GM23338 (cell line): Measurements from ENCODE around the gene MAP3K13.

Source experiments
- CREB1 ChIP-seq: fragments of 250-450 bp; sonication (Bioruptor Pico); IDR thresholded peaks from 2 replicates; pipeline ENCODE4 v1.5.0; 2020; ENCODE audit warnings: low read depth, mild to moderate bottlenecking, moderate library complexity
- CTCF ChIP-seq, 2 experiments: fragments of 200-600 bp in 1 of 2; sonication (generic) in 1 of 2; conservative IDR thresholded peaks; 2 replicates each; pipeline versions ENCODE4 v1.5.1 to v1.6.1; 2016 to 2017; ENCODE audit warnings: antibody characterized with exemption in 2 of 2, low read depth in 2 of 2, mild to moderate bottlenecking in 2 of 2, moderate library complexity in 1 of 2
- EZH2 ChIP-seq: fragments of 200-600 bp; sonication (generic); IDR thresholded peaks from one replicate; pipeline ENCODE4 v1.8.0; 2017; ENCODE audit warnings: antibody characterized with exemption, mild to moderate bottlenecking, low read depth; ENCODE audit not compliant: unreplicated experiment
- EZH2phosphoT487 ChIP-seq: fragments of 200-600 bp; sonication (generic); IDR thresholded peaks from one replicate; pipeline ENCODE4 v1.8.1; 2018; ENCODE audit warnings: antibody characterized with exemption; ENCODE audit not compliant: unreplicated experiment
- JUNB ChIP-seq: IDR thresholded peaks from one replicate; pipeline ENCODE4 v1.6.1; 2016; ENCODE audit warnings: antibody characterized with exemption; ENCODE audit not compliant: unreplicated experiment
- NANOG ChIP-seq: IDR thresholded peaks from 2 replicates; pipeline ENCODE4 v1.6.1; 2016; ENCODE audit warnings: antibody characterized with exemption, borderline replicate concordance
- POLR2AphosphoS5 ChIP-seq: IDR thresholded peaks from 2 replicates; pipeline ENCODE4 v1.6.1; 2016; ENCODE audit warnings: antibody characterized with exemption, low read depth
- STAT1 ChIP-seq: IDR thresholded peaks from one replicate; pipeline ENCODE4 v1.6.1; 2016; ENCODE audit warnings: antibody characterized with exemption; ENCODE audit not compliant: unreplicated experiment
- ZNF114 ChIP-seq: fragments of 250-450 bp; sonication (Bioruptor Pico); IDR thresholded peaks from 2 replicates; pipeline ENCODE4 v1.5.0; 2020; ENCODE audit warnings: mild to moderate bottlenecking, moderate library complexity
- TF ChIP-seq, protein P1 (sequence below): IDR thresholded peaks from 2 replicates; pipeline ENCODE4 v1.6.1; 2016; ENCODE audit warnings: antibody characterized with exemption
- TF ChIP-seq, protein P2 (sequence below): IDR thresholded peaks from one replicate; pipeline ENCODE4 v1.6.1; 2018; ENCODE audit warnings: antibody characterized with exemption; ENCODE audit not compliant: unreplicated experiment
- TF ChIP-seq, protein P3 (sequence below): fragments of 250-450 bp; sonication (Bioruptor Pico); IDR thresholded peaks from 2 replicates; pipeline ENCODE4 v1.5.0; 2020; ENCODE audit warnings: mild to moderate bottlenecking, moderate library complexity

GRCh38 chr3:185508335-185508991 lies 145.5 kb downstream of the MAP3K13 start:
- no peak for TF ChIP-seq CTCF (conservative IDR thresholded peaks at IDR 0.05; ENCODE audit: low read depth in 2 of 2)
- TF ChIP-seq STAT1 = no peak
- TF ChIP-seq, protein P1, sequence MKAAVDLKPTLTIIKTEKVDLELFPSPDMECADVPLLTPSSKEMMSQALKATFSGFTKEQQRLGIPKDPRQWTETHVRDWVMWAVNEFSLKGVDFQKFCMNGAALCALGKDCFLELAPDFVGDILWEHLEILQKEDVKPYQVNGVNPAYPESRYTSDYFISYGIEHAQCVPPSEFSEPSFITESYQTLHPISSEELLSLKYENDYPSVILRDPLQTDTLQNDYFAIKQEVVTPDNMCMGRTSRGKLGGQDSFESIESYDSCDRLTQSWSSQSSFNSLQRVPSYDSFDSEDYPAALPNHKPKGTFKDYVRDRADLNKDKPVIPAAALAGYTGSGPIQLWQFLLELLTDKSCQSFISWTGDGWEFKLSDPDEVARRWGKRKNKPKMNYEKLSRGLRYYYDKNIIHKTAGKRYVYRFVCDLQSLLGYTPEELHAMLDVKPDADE = no peak
- TF ChIP-seq EZH2 = no peak
- TF ChIP-seq POLR2AphosphoS5 = no peak
- TF ChIP-seq, protein P2, sequence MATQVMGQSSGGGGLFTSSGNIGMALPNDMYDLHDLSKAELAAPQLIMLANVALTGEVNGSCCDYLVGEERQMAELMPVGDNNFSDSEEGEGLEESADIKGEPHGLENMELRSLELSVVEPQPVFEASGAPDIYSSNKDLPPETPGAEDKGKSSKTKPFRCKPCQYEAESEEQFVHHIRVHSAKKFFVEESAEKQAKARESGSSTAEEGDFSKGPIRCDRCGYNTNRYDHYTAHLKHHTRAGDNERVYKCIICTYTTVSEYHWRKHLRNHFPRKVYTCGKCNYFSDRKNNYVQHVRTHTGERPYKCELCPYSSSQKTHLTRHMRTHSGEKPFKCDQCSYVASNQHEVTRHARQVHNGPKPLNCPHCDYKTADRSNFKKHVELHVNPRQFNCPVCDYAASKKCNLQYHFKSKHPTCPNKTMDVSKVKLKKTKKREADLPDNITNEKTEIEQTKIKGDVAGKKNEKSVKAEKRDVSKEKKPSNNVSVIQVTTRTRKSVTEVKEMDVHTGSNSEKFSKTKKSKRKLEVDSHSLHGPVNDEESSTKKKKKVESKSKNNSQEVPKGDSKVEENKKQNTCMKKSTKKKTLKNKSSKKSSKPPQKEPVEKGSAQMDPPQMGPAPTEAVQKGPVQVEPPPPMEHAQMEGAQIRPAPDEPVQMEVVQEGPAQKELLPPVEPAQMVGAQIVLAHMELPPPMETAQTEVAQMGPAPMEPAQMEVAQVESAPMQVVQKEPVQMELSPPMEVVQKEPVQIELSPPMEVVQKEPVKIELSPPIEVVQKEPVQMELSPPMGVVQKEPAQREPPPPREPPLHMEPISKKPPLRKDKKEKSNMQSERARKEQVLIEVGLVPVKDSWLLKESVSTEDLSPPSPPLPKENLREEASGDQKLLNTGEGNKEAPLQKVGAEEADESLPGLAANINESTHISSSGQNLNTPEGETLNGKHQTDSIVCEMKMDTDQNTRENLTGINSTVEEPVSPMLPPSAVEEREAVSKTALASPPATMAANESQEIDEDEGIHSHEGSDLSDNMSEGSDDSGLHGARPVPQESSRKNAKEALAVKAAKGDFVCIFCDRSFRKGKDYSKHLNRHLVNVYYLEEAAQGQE = no peak
- no peak for TF ChIP-seq CREB1 (CRISPR knock-in tag)
- no peak for TF ChIP-seq EZH2phosphoT487
- TF ChIP-seq JUNB = no peak
- TF ChIP-seq NANOG = no peak
- TF ChIP-seq, protein P3, sequence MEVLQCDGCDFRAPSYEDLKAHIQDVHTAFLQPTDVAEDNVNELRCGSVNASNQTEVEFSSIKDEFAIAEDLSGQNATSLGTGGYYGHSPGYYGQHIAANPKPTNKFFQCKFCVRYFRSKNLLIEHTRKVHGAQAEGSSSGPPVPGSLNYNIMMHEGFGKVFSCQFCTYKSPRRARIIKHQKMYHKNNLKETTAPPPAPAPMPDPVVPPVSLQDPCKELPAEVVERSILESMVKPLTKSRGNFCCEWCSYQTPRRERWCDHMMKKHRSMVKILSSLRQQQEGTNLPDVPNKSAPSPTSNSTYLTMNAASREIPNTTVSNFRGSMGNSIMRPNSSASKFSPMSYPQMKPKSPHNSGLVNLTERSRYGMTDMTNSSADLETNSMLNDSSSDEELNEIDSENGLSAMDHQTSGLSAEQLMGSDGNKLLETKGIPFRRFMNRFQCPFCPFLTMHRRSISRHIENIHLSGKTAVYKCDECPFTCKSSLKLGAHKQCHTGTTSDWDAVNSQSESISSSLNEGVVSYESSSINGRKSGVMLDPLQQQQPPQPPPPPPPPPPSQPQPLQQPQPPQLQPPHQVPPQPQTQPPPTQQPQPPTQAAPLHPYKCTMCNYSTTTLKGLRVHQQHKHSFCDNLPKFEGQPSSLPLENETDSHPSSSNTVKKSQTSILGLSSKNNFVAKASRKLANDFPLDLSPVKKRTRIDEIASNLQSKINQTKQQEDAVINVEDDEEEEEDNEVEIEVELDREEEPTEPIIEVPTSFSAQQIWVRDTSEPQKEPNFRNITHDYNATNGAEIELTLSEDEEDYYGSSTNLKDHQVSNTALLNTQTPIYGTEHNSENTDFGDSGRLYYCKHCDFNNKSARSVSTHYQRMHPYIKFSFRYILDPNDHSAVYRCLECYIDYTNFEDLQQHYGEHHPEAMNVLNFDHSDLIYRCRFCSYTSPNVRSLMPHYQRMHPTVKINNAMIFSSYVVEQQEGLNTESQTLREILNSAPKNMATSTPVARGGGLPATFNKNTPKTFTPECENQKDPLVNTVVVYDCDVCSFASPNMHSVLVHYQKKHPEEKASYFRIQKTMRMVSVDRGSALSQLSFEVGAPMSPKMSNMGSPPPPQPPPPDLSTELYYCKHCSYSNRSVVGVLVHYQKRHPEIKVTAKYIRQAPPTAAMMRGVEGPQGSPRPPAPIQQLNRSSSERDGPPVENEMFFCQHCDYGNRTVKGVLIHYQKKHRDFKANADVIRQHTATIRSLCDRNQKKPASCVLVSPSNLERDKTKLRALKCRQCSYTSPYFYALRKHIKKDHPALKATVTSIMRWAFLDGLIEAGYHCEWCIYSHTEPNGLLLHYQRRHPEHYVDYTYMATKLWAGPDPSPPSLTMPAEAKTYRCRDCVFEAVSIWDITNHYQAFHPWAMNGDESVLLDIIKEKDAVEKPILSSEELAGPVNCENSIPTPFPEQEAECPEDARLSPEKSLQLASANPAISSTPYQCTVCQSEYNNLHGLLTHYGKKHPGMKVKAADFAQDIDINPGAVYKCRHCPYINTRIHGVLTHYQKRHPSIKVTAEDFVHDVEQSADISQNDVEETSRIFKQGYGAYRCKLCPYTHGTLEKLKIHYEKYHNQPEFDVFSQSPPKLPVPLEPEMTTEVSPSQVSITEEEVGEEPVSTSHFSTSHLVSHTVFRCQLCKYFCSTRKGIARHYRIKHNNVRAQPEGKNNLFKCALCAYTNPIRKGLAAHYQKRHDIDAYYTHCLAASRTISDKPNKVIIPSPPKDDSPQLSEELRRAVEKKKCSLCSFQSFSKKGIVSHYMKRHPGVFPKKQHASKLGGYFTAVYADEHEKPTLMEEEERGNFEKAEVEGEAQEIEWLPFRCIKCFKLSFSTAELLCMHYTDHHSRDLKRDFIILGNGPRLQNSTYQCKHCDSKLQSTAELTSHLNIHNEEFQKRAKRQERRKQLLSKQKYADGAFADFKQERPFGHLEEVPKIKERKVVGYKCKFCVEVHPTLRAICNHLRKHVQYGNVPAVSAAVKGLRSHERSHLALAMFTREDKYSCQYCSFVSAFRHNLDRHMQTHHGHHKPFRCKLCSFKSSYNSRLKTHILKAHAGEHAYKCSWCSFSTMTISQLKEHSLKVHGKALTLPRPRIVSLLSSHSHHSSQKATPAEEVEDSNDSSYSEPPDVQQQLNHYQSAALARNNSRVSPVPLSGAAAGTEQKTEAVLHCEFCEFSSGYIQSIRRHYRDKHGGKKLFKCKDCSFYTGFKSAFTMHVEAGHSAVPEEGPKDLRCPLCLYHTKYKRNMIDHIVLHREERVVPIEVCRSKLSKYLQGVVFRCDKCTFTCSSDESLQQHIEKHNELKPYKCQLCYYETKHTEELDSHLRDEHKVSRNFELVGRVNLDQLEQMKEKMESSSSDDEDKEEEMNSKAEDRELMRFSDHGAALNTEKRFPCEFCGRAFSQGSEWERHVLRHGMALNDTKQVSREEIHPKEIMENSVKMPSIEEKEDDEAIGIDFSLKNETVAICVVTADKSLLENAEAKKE (CRISPR knock-in tag) = no peak
- no peak for TF ChIP-seq ZNF114 (CRISPR knock-in tag)
